Stimulated activated CD4-positive, alpha-beta T cell treated with anti-CD3 and anti-CD28 coated beads, TNF-alpha, amount 100 ng/mL, for 1 hour (primary cell): ENCODE data around the gene SDK2.

Source experiments
- DNase-seq, 3 donors: peaks; one replicate each; pipeline ENCODE4 v3.0.0-alpha.2; 2020; ENCODE audit warnings: low read depth in 3 of 3, low spot score in 1 of 3

SDK2 gene

DNA sequence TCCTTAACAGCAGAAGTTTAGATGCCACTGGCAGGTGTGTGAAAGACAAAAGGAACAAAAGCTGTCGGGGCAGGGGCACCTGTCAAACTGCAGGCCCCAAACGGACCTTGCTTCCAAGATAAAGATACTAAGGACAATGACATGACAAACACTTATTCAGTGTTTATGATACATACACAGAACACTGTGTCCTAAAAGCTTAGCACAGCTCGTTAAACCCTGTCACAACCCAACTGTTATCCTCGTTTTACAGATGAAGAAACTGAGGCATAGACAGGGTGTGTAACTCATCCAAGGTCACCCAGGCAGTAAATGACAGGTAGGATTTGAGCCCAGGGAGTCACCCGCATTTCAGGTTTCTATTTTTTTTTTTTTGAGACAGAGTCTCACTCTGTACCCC is 9.6 kb downstream of the SDK2 start:
- DNase-seq, result no peak

DNA sequence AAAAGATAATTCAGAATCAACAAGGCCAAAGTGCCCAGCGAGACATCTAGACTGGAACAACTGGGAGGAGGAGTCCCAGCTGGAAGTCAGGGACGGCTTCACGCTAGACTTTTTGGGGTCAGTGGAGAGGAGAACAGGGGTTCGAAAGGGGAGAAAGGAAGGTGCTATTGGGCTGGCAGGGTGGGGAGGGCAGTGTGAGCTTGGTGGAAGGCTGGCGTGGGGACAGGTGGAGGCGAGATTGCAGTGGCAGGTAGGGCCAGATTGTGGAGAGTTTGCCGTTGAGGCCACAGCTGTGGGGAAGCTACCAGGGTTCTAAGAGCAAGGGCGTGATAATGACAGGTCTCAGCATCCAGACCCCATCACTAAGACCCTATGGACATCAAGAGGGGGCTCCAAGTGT is 10.5 kb downstream of the SDK2 start:
- DNase-seq, result no peak

GRCh38 chr17:73632513-73632912 is 11.7 kb downstream of the SDK2 start:
- no peak for DNase-seq

DNA sequence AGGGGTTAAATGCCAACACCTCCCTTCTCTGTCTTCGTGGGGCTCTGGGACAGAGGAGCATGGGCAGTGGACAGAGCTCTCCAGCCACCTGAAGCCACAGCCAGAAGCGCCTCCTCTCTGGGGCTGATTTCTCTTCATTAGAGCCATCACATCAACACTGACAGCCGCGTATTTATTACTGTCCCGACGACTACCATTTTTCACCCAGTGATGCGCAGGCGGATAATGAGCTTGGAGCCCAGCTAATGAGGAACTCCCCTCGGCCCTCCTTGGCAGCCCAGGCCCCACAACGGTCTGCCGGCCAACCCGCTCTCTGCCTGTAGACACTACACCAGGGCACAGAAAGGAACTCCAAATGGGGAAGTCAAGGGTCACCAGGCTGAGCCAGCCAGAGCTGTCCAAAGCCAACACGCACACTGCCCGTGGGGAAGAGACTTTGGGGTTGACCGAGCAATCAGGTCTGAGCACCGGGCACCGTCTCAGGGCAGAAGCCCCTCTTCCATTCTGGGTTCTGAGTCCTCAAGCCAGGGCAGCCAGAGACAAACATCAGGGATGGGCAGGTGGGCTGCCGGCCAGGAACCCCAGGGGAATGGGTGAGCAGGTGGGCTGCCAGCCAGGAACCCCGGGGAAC is 13.2 kb downstream of the SDK2 start:
- DNase-seq, result no peak

DNA sequence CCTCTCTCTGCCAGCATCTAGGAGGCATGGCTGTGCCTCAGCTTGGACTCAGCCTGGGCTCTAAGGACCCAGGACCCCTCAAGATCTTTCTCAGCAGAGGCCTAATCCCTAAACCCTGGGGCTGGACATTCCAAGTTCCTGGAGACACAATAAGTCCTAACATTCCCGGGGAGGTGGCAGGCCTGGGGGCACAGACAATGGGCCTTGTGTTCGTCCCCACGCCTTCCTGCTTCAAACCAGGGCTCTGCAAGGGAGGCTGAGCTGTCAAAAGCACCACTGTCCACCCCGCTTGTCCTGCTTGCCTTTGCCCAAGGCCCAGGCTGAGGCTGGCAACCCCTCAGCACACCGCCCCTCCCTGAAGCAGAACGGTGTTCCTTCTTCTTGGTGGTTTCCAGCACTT is 13.7 kb downstream of the SDK2 start:
- DNase-seq, result no peak

GRCh38 chr17:73628642-73629552 is 15.3 kb downstream of the SDK2 start:
- no peak for DNase-seq

DNA sequence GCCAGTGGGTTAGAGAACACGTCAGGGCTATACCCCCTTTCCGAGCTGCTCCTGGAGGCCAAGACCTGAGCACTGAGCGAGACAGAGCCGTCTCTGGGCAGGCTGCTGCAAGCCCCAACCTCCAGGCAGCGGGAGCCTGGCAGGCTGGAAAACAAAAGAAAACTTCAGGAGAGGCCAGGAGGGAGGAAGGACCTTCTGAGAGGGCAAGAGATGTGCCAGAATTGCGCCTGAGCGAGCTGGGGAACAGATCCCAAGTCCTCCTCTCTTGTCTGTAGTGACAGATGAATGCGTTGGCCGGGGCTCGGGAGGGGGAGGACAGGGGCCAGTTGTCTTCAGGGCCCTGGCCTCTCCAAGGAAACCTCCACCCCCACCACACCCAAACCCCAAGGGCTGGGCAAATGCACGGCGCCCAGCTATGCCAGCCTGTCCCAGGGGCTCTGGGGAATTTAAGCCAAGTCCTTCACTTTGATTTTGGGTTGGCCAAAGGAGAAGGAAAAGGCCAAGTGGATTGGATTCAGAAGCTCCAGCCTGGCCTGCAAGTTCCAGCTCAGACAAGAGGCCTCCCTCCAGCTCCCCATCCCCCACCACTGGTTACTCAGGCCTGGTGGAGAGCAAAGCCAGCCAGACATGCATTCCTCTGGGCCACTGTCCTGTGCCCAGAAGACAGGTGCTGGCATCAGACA is 18.1 kb downstream of the SDK2 start:
- DNase-seq, result no peak

GRCh38 chr17:73625006-73625405 is 19.2 kb downstream of the SDK2 start:
- no peak for DNase-seq

GRCh38 chr17:73624496-73624988 is 19.7 kb downstream of the SDK2 start:
- DNase-seq, result no peak

- DNase-seq, result no peak
Measured at GRCh38 chr17:73623818-73624217, 20.4 kb downstream of the SDK2 start.

DNA sequence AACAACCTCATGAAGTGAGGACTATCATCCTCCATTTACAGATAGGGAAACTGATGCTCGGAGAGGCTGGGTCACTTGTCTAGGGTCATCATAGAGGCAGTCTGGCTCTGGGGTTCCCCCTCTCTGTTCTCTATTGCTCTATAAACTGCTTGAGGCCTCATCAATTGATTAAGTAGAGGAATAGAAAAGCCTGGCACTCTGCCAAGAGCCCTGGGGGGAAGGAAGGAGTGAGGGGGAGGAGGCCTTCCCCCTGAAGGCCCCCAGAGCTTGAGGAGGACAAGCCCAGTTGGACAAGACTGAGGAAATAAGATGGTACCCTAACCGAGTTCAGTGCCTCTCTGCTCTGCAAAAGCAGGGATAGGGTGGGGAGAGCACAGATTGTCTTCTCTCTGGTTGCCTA is 21.0 kb downstream of the SDK2 start:
- DNase-seq, result no peak

- no peak for DNase-seq
Measured at GRCh38 chr17:73622381-73622780, 21.9 kb downstream of the SDK2 start.

DNA sequence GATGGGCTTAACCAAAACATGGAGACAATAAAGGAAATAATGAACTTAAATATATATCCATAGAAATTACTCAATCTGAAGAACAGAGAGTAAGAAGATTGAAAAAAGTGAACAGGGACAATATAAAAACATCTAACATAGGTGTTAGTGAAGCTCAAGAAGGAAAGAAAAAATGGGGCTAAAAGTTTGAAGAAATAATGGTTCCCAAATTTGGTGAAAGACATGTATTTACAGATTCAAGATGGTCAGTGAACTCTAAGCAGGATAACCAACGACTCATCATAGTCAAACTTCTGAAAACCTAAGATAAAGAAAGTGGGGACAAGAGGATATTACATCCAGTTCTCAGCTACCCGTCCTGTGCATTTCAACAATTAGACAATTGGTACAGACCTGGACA is 22.6 kb downstream of the SDK2 start:
- DNase-seq, result no peak

DNA sequence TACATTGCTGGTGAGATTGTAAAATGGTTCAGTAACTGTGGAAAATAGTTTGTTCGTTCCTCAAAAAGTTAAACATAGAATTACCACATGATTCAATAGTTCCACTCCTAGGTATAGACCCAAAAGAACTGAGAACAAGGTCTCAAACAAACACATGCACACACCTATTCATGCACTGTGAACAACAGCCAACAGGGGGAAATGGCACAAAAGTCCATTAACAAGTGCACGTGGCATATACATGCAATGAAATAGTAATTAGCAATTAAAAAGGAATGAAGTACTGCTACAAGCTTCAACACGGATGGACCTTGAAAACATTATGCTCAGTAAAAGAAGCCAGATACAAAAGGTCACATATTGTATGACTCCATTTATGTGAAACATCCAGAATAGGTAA is 23.8 kb downstream of the SDK2 start:
- DNase-seq, result no peak

GRCh38 chr17:73617501-73617900 is 26.7 kb downstream of the SDK2 start:
- DNase-seq, result no peak

DNA sequence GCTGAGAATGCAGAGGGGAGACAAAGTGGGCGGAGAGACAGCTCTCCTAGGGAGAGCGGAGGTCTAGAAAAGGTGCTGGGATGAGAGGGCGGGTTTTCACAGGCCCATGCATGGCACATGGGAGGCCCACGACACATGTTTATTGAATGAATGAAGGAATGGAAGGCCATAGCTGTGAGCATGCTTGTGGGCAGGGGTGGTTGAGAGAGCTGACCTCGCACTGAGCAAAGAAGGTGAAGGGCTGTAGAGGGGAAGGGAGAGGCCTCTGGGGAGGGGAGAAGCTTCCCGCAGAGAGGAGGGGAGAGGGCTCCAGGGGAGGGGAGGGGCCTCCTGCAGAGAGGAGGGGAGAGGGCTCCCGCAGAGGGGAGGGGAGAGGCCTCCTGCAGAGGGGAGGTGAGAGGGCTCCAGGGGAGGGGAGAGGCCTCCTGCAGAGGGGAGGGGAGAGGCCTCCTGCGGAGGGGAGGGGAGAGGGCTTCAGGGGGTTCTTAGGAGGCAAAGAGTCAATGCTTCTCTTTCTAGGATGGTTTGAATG is 27.3 kb downstream of the SDK2 start:
- DNase-seq, result no peak

- DNase-seq, result no peak
Measured at GRCh38 chr17:73616120-73616872, 27.9 kb downstream of the SDK2 start.

DNA sequence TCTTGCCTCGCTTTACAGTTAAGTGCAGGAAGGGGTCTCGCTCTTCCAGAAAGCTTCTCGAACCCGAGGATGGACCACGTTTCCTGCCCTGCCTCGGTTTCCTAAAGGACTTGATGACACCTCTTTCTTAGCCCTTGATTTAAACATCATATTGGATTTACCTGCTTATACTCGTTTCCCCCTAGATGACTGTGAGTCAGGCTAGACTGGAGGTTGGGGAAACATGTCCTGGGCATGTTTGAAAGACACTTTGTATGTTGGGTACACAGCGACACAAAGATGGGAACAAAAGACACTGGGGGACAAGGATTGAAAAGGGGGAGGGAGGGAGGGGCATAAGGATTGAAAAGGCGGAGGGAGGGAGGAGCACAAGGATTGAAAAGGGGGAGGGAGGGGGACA is 30.0 kb downstream of the SDK2 start:
- DNase-seq, result no peak

GRCh38 chr17:73613271-73614233 is 30.7 kb downstream of the SDK2 start:
- DNase-seq, result no peak

DNA sequence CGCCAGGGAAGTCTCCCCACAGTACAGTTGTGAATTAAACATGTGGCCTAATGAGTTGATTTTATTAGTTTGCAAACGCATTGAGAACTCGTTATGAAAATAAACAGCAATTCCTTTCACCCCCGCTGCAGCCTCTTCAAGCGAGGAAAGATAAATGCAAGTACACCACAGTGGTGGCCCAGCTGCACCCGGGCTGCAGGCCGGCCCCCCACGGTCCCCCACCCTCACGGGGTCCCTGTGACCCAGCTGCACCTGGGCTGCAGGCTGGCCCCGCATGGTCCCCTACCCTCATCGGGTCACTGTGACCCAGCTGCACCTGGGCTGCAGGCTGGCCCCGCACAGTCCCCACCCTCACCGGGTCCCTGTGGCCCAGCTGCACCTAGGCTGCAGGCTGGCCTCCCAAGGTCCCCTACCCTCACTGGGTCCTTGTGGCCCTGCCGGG is 32.2 kb downstream of the SDK2 start:
- no peak for DNase-seq
